GM23338 (cell line): ENCODE measurements around the gene ATP9A. TPM values are rescaled to one million over a fixed set of nuclear protein-coding genes. Genes with fewer than 3 reads are reported as not detected.

ENCODE experiments used
- CREB1 ChIP-seq: fragments of 250-450 bp; sonication (Bioruptor Pico); IDR thresholded peaks from 2 replicates; pipeline ENCODE4 v1.5.0; 2020; ENCODE audit warnings: low read depth, mild to moderate bottlenecking, moderate library complexity
- EZH2phosphoT487 ChIP-seq: fragments of 200-600 bp; sonication (generic); IDR thresholded peaks from one replicate; pipeline ENCODE4 v1.8.1; 2018; ENCODE audit warnings: antibody characterized with exemption; ENCODE audit not compliant: unreplicated experiment
- JUNB ChIP-seq: IDR thresholded peaks from one replicate; pipeline ENCODE4 v1.6.1; 2016; ENCODE audit warnings: antibody characterized with exemption; ENCODE audit not compliant: unreplicated experiment
- POLR2AphosphoS5 ChIP-seq: IDR thresholded peaks from 2 replicates; pipeline ENCODE4 v1.6.1; 2016; ENCODE audit warnings: antibody characterized with exemption, low read depth
- REST ChIP-seq: IDR thresholded peaks from one replicate; pipeline ENCODE4 v1.6.1; 2018; ENCODE audit warnings: antibody characterized with exemption; ENCODE audit not compliant: unreplicated experiment
- STAT1 ChIP-seq: IDR thresholded peaks from one replicate; pipeline ENCODE4 v1.6.1; 2016; ENCODE audit warnings: antibody characterized with exemption; ENCODE audit not compliant: unreplicated experiment
- ZNF331 ChIP-seq: fragments of 250-450 bp; sonication (Bioruptor Pico); IDR thresholded peaks from 2 replicates; pipeline ENCODE4 v1.5.0; 2020; ENCODE audit warnings: low read depth, mild to moderate bottlenecking, moderate library complexity
- ZNF462 ChIP-seq: fragments of 250-450 bp; sonication (Bioruptor Pico); IDR thresholded peaks from 2 replicates; pipeline ENCODE4 v1.5.0; 2020; ENCODE audit warnings: mild to moderate bottlenecking, moderate library complexity
- polyA plus RNA-seq: library from polyadenylated mRNA; unstranded; fragments of >200 nt; fragmentation: Nextera tagmentation; extraction: Ambion mirVana; gene quantifications from 2 replicates; pipeline ENCODE4 v1.2.1, GENCODE V29; 2016
- total RNA-seq: library from RNA; depleted of rRNA; stranded (reverse); fragments of >200 nt; shearing (Covaris generic); gene quantifications from 2 replicates; pipeline ENCODE4 v1.2.3, GENCODE V29; 2014
- TF ChIP-seq, protein P1 (sequence below): IDR thresholded peaks from 2 replicates; pipeline ENCODE4 v1.6.1; 2016; ENCODE audit warnings: antibody characterized with exemption

Gene ATP9A
- total and polyA plus RNA-seq, 2 experiments from 2014 or later = 0.94 to 5.9 TPM

- no peak for TF ChIP-seq ZNF462 (CRISPR knock-in tag)
- no peak for TF ChIP-seq ZNF331 (CRISPR knock-in tag)
- no peak for TF ChIP-seq POLR2AphosphoS5
- TF ChIP-seq CREB1 (CRISPR knock-in tag) = no peak
- no peak for TF ChIP-seq REST
- TF ChIP-seq JUNB = no peak
- no peak for TF ChIP-seq EZH2phosphoT487
- TF ChIP-seq STAT1 = no peak
- TF ChIP-seq, protein P1, sequence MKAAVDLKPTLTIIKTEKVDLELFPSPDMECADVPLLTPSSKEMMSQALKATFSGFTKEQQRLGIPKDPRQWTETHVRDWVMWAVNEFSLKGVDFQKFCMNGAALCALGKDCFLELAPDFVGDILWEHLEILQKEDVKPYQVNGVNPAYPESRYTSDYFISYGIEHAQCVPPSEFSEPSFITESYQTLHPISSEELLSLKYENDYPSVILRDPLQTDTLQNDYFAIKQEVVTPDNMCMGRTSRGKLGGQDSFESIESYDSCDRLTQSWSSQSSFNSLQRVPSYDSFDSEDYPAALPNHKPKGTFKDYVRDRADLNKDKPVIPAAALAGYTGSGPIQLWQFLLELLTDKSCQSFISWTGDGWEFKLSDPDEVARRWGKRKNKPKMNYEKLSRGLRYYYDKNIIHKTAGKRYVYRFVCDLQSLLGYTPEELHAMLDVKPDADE = no peak
Measured at GRCh38 chr20:51575486-51575885, 192.7 kb downstream of the ATP9A start (continued).
